ENCODE measurements around the gene RBM26.
A peak's percentile ranks its signal among the peaks of the same experiment; 100 is the strongest.
"Not testable (repeated sequence)": the region's sequence is repeated elsewhere in the genome, so short reads cannot be mapped to it uniquely, and the experiment has no call there.

The RBM26 gene

GRCh38 chr13:79336966-79337365, 69.1 kb downstream of the RBM26 start:
- DNase-seq (ENCODE audit: low read depth) = no peak

DNA sequence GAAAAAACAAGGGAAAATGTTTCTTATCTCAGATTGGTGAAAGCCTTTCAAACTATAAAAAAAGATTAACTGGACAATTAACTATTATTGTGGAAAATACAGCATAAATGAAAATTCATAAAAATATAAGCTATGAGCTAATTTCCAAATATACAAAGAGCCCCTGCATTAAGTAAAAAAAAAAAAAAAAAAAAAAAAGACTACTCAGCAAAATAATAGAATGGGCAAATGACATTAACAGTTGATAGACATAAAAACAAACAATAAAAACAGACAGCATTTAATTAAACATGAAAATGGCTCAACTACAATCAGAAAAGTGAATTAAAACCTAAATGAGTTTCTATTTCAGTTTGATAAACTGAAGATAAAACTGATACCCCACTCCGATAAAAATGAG, 77.5 kb downstream of the RBM26 start:
- DNase-seq (ENCODE audit: low read depth) = no peak

DNA sequence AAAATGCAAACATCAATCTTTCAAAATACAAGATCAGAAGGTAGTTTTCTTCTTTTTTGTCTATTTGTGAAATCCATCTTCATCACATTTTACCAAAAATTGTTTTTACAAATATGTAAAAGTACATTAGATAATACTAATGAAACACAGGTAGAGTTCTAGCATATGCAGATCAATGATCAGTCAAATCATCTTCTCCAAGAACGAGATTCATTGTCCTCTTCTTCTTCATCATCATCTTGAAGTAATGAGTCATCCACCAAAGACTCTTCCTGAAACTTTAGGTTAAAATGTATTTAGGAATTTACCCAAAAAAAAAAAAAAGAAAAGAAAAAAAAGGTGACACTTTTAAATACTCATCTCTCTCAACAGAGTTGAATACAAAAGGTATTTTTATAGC, 85.6 kb downstream of the RBM26 start:
- DNase-seq (ENCODE audit: low read depth) = no peak

DNA sequence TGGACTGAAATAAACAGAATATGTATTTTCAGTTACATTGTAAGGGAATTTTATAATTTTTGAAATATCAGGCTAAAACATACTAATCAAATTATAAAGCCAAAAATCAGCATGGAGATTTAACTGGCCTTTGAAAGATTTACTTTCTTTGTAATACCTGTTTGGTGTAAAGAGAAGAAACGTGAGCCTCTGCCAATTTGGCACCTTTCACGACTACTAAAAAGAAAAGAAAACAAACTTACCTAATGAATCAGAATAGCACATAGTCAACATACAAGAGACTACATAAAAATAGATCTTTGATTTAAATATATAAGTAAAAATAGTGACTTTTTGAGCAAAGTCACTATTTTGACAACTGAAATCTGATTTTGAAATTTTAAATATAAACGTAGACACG, 87.4 kb downstream of the RBM26 start:
- no peak for DNase-seq (ENCODE audit: low read depth)

DNA sequence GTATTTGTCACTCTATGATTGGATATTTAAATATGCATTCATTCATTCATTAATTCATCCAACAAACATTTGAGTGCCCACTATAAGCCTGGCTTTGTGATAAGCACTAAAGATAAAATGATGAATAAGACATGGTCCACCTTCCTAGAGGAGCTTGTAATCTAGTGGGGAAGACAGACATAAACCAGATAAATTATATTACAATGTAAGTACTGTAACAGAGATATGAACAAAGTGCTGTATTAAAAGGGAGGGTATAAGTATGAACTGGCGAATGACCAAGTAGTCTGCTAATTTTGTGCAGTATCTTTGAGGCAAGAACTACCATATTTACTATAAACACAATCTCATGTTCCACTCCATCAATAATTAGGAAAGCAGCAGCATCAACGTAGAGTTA, 88.2 kb downstream of the RBM26 start:
- no peak for DNase-seq (ENCODE audit: low read depth)

DNA sequence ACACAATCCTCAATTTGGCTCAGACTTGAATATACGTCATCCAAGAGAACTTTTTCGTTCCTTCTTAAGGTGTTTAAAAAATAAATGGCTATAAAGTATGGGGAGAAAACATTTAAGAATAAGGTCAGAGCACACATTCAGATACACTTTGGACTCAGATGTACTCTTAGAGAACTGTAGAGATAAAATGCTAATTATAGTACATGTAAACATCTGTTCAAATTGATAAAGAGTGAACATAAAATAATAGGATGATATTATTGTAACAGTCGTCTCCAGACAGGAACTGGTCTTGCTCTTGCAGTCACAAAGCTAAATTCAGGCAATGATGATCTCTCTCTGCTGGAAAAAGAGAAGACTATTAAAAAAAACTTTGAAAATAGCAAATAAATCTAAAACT, 91.4 kb downstream of the RBM26 start:
- no peak for DNase-seq (ENCODE audit: low read depth)

DNA sequence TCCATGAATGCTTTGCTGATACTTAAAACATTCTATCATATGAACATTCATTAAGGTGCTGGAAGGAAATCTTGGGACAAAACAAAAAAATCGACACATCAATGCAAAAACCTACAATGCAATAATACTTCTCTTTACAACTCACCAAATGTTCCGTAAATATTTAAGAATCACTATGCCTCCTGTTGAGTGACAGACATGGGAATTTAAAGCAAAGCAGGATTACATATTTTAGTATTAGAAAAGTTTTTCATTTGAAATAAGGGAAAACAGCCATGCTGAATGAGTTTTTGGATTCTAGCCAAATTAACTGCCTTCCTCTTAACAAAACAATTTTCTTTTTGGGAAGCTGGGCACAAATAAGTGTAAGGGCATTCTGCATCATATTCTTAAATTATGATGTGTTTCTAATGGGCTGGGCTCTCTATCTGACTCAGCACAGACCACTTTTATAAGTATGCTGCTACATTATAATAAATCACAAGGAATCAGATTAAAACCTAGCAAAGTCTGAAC, 93.7 kb downstream of the RBM26 start:
- DNase-seq (ENCODE audit: low read depth) = no peak

DNA sequence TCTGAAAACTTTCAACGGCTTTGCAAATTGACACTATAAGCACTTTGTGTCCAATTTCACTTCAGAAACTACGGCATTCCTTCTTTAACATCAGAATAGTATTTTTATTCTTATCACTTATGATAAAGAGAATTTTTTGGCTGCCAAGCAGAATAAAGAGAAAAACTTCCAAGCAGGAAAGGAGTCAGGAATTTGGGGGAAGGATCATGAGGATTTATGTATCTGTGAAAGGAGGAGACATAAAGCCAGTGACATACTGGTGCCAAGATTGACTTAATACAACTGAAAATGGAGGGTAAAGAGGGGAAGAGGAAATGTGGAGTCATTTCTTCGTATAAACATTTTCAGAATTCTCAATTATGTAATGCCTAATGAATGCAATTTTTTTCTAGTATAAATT, 94.7 kb downstream of the RBM26 start:
- DNase-seq (ENCODE audit: low read depth) = no peak

DNA sequence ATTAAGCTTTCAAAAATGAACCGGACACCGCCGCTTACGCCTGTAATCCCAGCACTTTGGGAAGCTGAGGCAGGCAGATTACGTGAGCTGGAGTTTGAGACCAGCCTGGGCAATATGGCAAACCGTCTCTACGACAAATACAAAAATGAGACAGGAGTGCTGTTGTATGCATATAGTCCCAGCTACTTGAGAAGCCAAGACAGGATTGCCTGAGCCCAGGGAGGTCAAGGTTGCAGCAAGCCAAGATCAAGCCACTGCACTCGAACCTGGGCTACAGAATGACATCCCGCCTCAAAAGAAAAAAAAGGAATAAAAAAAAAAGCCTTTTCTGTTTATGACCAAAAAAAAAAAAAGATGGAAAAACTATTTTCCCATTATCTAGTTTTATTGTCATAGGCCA, 96.4 kb downstream of the RBM26 start:
- no peak for DNase-seq (ENCODE audit: low read depth)

DNA sequence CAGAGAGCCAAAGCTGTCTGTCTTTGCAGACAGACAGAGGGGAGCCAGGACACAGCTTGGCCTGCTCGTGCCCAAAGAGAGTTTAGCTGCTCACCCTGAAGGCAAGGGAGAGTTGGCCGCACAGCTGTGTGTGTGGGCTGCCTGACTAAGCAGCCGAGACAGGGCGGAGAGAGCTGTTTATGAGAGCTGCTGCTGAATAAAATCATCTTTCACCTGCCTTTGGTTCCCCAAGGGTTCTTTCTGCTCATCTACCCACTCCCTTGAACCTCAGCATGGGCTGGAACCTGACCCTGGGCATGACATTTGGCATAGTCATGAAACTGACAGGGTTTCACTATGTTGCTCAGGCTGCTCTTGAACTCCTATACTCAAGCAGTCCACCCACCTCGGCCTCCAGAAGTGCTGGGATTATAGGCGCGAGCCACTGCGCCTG, 98.2 kb downstream of the RBM26 start:
- peak; percentile 3 for DNase-seq (ENCODE audit: low read depth)

- no peak for DNase-seq (ENCODE audit: low read depth)
Observed at GRCh38 chr13:79307433-79307861, 98.6 kb downstream of the RBM26 start.

DNA sequence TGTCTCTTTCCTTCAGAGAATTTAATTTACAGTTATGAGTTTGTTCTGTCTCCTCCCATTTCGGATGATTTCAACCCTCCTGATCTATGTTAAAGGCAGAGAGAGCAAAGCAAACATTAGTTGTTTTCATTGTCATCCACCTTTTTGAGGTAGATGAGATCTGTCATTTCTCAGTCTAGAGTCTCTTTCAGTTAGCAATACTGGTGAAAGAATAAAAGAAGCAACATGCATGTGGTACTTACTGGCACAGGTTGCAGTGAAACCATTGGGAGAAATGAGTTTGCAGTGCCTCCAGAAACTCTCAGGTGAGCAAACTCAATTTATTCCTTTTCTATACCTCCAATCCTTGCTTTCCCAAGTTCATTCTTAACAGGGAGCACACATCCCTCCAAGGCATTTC, 99.4 kb downstream of the RBM26 start:
- no peak for DNase-seq (ENCODE audit: low read depth)

- DNase-seq (ENCODE audit: low read depth) = no peak
Observed at GRCh38 chr13:79297128-79297527, 108.9 kb downstream of the RBM26 start.

GRCh38 chr13:79295906-79296706, 109.9 kb downstream of the RBM26 start:
- no peak for DNase-seq (ENCODE audit: low read depth)

GRCh38 chr13:79290595-79291244, 115.3 kb downstream of the RBM26 start:
- DNase-seq (ENCODE audit: low read depth) = no peak

- no peak for DNase-seq (ENCODE audit: low read depth)
Observed at GRCh38 chr13:79289571-79289970, 116.5 kb downstream of the RBM26 start.

DNA sequence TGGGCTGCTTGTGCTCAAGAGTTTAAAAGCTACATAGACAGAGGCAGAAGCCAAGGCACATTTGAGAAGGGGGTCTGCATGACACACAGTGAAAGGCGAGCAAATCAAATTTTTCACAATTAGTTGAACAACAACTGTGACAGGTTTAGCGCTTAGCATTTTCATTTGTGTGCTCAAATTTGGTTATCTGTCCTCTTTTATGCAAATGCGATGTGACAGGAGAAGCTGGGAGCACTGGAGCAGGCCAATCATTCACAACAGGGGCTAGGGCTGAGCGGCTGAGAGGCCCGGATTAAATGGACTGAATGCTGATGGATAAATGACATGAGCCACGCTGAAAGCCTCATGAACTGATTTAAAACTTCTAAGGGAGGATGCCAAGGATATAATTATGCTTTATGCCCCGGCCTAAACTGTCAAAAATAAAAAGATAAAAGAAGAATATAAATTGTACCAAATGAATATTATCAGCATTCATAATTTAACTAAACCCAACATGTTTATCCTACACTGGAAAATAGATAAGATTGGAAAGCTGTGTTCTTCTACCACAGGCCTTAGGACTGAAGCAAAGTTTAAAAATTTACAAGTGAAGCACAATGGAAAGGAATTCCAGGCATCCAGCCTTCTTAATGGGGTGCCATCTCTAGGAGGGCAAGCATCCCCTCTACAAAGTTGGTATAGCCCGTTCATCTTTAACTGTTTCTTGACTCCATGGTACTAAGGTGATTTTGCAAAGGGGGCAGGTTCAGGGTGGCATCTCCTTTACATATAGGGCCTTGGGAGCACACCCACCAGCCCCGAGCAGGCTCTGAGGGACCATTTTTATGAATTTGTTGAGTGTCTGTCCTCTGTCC, 117.9 kb downstream of the RBM26 start:
- DNase-seq (ENCODE audit: low read depth) = no peak

DNA sequence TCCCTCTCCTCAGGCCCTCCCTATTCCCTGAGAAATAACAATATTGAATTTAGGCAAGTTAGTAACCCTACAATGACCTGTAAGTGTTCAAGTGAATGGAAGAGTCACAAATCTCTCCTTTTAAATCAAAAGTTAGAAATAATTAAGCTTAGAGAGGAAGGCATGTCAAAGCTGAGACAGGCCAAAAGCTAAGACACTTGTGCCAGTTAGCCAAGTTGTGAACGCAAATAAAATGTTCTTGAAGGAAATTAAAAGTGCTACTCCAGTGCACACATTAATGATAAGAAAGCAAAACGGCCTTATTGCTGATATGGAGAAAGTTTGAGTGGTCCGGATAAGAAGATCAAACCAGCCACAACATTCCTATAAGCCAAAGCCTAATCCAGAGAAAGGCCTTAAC, 120.9 kb downstream of the RBM26 start:
- DNase-seq (ENCODE audit: low read depth) = no peak

DNA sequence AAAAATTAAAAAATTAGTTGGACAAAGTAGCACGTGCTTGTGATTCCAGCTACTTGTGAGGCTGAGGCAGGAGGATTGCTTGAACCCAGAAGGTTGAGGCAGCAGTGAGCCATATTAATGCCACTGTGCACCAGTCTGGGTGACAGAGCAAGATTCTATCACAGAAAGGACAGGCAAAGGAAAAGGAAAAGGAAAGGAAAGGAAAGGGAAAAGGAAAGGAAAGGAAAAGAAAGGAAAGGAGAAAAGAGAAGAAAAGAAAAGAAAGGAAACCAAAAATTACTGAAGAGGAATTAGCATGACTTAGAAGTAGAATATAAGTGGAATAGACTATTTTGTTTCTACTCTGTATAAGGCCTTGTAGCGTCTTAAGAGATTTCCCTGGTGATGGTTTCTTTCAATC, 122.3 kb downstream of the RBM26 start:
- DNase-seq (ENCODE audit: low read depth) = no peak

DNA sequence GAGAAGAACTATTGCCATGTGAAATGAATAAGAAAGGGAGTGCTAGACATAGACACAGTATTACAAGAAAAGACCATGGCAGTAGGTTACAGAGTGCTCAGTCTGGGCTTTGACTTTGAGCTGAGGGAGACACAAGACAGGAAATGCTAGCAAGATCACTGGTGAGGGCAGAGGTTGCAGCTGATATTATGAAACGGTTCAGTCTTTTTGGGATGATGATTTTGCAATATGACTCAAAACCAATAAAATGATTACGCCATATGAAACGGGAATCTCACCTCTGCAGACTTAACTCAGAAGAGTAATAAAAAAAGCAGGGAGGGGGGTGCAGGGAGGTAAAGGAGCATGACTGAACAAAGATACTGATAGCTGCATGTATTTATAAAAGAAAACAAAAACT, 123.1 kb downstream of the RBM26 start:
- no peak for DNase-seq (ENCODE audit: low read depth)

DNA sequence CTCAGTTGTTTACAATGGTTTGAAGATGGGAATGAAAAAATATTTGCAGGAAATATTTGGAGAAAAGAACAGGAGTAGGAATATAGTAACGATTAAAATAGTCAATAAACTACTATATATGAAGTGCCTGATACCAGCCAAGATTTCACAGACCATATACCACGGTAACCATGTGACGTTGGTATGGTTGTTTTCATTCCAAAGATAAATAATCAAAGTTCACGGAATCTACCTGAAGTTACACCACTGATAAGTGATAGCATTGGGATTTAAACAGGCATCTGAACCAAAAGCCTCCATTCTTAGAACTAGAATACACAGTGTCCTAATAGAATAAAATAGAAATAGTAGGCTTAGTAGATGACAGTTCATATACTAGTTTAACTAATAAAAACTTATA, 123.5 kb downstream of the RBM26 start:
- no peak for DNase-seq (ENCODE audit: low read depth)

DNA sequence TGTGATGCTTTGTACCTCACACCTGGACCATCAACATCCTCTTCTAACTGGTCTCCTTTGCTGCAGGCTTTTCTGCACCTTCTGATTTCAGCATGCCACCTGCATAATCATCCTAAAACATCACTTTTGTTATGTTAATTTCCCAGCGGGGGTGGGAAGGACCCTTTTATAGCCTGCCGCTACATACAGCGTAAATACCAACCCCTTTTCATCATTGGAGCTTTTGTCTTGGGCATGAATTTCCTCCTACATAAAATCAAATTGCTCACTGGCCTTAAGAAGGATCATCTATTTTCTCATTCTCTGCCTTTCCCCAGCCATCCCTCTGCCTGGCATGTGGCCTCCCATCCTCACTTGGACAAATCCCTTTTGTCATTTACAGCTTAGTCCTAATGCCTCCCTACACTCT, 124.7 kb downstream of the RBM26 start:
- no peak for DNase-seq (ENCODE audit: low read depth)

DNA sequence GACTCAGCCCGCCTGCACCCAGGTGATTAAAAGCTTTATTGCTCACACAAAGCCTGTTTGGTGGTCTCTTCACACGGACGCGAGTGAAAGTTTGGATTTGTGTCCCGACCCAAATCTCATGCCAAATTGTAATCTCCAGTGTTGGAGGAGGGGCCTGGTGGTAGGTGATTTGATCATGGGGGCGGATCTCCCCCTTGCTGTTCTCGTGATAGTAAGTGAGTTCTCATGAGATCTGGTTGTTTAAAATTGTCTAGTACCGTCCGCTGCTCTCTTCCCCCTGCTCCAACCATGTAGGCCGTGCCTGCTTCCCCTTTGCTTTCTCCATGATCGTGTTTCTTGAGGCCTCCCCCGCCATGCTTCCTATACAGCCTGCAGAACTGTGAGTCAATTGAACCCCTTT, 126.3 kb downstream of the RBM26 start:
- DNase-seq (ENCODE audit: low read depth) = not testable (repeated sequence)

All from activated T-cell treated with anti-CD3 and anti-CD28 coated beads for 48 hours (primary cell).